ENCODE measurements around the gene PAK5. TPM values are rescaled to one million over a fixed set of nuclear protein-coding genes. Genes with fewer than 3 reads are reported as not detected.

PAK5 gene
- total RNA-seq, 4 donors from 2014 or later = 0.05 to 6.6 (median 0.54) TPM; not detected in 1

GRCh38 chr20:9815632-9816031 is 23.2 kb downstream of the PAK5 start:
- no peak overlapping the region for H3K27ac ChIP-seq
- H3K4me3 ChIP-seq = no peak overlapping the region
- no peaks in the 10 kb centered on the region for H3K27me3 ChIP-seq
- no peaks in the 10 kb centered on the region for H3K9me3 ChIP-seq
- TF ChIP-seq POLR2A (IDR thresholded peaks at IDR 0.05) (no peak), EP300 (IDR thresholded peaks at IDR 0.05) (no peak), POLR2AphosphoS5 (IDR thresholded peaks at IDR 0.05) (no peak), CTCF (IDR thresholded peaks at IDR 0.05) (no peak)
- no peaks in the 10 kb centered on the region for H3K4me1 ChIP-seq
- H3K36me3 ChIP-seq = no peaks in the 10 kb centered on the region
- no peak for ATAC-seq

GRCh38 chr20:9810738-9811137 is 28.1 kb downstream of the PAK5 start:
- WGBS, 2 donors (ENCODE audit: low coverage in 1 of 2) = 57 to 64% methylated on average over 1 of the region's 1 CpG

GRCh38 chr20:9809271-9809670 is 29.6 kb downstream of the PAK5 start:
- Histone ChIP-seq H3K36me3 (no peaks in the 10 kb centered on the region), H3K27ac (no peak overlapping the region), H3K4me1 (no peaks in the 10 kb centered on the region), H3K4me3 (no peak overlapping the region), H3K9me3 (no peaks in the 10 kb centered on the region), H3K27me3 (no peaks in the 10 kb centered on the region)
- TF ChIP-seq CTCF (IDR thresholded peaks at IDR 0.05) = no peak
- no peak for TF ChIP-seq POLR2AphosphoS5 (IDR thresholded peaks at IDR 0.05)
- TF ChIP-seq POLR2A (IDR thresholded peaks at IDR 0.05) = no peak
- no peak for TF ChIP-seq EP300 (IDR thresholded peaks at IDR 0.05)
- ATAC-seq = no peak
- 55 to 64% methylated on average over 1 of the region's 1 CpG for WGBS, 2 donors (ENCODE audit: low coverage in 1 of 2)

More at GRCh38 chr20:9810738-9811137, 28.1 kb downstream of the PAK5 start:
- no peaks in the 10 kb centered on the region for H3K4me1 ChIP-seq
- TF ChIP-seq CTCF (IDR thresholded peaks at IDR 0.05) (no peak), POLR2A (IDR thresholded peaks at IDR 0.05) (no peak), EP300 (IDR thresholded peaks at IDR 0.05) (no peak), POLR2AphosphoS5 (IDR thresholded peaks at IDR 0.05) (no peak)
- H3K9me3 ChIP-seq = no peaks in the 10 kb centered on the region
- no peaks in the 10 kb centered on the region for H3K36me3 ChIP-seq
- no peak for ATAC-seq
- no peak overlapping the region for H3K4me3 ChIP-seq
- H3K27me3 ChIP-seq = no peaks in the 10 kb centered on the region
- no peak overlapping the region for H3K27ac ChIP-seq

- 83 to 100% methylated on average over 1 of the region's 1 CpG for WGBS, 2 donors (ENCODE audit: low coverage in 1 of 2)
- H3K36me3 ChIP-seq = no peaks in the 10 kb centered on the region
Measured at GRCh38 chr20:9808166-9808565, 30.7 kb downstream of the PAK5 start.

More at GRCh38 chr20:9808166-9808565, 30.7 kb downstream of the PAK5 start:
- Histone ChIP-seq H3K4me1 (no peaks in the 10 kb centered on the region), H3K9me3 (no peaks in the 10 kb centered on the region), H3K27ac (no peak overlapping the region), H3K4me3 (no peak overlapping the region), H3K27me3 (no peaks in the 10 kb centered on the region)
- no peak for TF ChIP-seq POLR2AphosphoS5 (IDR thresholded peaks at IDR 0.05)
- no peak for TF ChIP-seq CTCF (IDR thresholded peaks at IDR 0.05)
- no peak for TF ChIP-seq POLR2A (IDR thresholded peaks at IDR 0.05)
- no peak for ATAC-seq
